NCI-H524 treated with DMSO at 0.1 percent for 48 hours (cell line): ENCODE data around the gene SBNO1.
"Not testable (repeated sequence)": the region's sequence is repeated elsewhere in the genome, so short reads cannot be mapped to it uniquely, and the experiment has no call there.

Experiments
- DNase-seq: peaks from one replicate; lab custom pipeline; 2025; lab: John Stamatoyannopoulos, UW

The SBNO1 gene

DNA sequence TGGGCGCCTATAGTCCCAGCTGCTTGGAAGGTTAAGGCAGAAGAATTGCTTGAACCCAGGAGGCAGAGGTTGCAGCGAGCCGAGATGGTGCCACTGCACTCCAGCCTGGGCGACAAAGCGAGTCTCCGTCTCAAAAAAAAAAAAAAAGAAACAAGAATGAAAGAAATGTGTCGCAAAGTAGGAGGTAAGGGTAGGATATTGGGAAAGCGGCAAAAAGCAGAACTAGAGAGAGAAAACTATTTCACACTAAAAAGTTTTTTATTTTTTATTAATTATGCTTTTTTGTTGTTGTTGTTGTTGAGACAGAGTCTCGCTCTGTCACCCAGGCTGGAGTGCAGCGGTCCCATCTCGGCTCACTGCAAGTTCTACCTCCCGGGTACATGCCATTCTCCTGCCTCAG is 17.7 kb downstream of the SBNO1 start:
- no peak for DNase-seq

DNA sequence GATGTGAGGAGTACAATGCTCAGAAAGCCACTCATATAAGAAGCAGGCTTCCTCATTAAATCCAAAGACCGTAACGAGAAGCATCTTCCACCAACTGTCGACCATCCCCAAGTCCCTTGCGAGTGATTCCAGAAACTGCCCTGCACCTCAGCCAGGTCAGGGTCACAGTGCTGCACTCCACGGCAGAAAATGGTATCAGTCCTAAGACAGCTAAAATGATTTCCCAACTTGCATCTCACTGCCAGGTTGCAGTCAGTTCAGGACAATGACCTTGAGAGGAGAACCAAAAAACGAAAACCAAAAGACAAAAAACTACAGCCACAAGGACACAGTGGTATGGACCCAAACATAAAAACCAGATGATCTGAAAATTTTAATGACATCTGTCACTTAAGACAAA is 20.6 kb downstream of the SBNO1 start:
- no peak for DNase-seq

DNA sequence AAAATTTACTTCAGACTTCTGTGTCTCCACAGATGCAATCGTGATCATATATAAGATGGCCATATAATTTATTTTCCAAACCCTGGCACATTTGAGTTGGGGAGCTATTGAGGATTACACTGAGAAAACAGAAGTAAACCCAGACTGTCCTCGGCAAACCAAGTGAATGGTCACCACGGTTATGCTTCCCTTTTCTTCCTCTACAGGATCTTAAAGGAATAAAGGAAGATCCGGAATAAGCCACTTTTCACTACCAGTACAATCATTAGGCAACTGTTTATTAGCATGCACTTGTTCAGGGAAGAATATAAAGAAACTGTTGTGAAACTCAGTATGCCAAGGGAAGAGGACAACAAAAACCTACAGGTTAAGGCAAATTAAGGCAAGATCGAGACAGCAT is 27.6 kb downstream of the SBNO1 start:
- DNase-seq = no peak

DNA sequence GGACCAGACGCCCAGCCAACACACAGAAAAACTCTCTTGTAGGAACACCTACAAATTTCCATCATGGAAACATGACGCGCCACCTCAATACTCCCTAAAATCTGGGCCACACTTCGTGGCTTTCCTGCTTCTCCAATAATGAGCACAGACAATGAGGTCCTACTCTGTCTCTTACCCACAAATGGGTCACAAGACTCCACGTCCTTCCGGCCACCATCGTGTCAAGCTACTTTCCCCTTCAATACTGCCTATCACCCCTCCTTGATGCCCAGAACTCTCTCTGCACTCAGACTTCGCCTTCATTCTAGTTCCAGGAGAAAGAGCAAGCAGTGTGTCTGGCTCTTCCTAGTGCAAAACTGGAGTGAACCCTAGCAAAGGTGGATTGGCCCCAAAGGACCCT is 28.1 kb downstream of the SBNO1 start:
- DNase-seq = no peak

DNA sequence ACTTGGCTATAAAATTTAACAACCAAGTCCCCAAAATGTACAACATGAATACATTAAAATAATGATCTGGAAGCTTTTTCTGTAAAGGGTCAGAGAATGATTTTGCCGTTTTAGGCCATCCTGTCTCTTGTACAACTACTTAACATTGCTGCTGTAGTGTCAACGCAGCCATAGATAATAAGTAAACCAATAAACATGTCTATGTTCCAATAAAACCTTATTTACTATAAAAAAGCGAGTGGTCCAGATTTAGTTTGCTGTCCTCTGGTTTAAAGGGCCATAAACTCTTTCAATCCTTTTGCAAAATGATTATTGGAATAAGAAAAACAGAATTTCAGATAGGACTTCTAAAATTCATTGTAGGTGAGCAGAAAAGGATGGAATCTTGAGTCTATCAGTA is 29.2 kb downstream of the SBNO1 start:
- DNase-seq = no peak

DNA sequence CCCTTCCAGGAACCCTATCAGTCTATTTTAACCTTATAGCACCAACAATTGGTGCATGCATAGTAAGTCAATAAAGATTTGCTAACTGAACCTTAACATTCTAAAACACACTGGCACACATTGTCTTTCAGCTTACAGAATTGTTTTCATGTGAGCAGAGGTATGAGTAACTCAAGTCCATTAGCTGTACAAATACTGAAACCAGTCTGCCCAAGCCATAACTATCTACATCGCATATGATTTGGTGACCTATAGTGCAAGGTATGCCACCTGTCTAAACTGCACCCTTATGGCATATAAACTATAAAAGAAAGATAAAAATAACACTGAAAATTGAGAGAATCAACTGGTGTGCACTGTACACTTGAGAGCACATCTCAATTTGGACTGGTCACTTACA is 34.8 kb downstream of the SBNO1 start:
- no peak for DNase-seq

DNA sequence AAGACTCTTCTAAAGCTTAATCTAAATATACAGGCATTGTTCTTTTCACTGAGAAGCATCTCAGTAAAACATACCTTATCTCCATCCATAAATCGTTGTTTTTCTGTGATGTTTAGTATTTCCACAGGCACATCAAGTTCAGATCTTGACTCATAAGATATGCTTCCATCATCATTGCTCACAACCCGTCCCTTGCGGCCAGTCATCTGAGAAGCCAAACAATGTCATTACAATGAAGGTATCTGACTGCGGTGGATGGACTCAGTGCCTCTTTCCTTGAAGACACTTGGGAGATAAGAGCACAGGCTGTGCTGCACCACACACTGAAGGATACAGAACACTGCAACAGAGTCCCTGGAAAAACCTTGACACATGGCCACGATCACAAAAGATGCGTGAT is 44.8 kb downstream of the SBNO1 start:
- no peak for DNase-seq

DNA sequence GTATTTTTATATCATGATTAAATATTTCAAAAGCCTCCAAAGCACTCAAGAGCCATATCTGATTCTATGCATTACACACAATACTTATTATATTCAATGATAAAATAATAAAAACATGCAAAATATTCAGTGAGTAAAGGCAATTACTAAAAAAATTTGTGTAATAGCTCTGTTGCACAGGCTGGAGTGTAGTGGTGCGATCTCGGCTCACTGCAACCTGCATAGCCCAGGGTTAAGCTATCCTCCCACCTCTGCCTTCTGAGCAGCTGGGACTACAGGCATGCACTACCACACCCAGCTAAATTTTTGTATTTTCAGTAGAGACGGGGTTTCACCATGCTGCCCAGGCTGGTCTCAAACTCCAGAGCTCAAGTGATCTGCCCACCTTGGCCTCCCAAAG is 45.4 kb downstream of the SBNO1 start:
- no peak for DNase-seq

DNA sequence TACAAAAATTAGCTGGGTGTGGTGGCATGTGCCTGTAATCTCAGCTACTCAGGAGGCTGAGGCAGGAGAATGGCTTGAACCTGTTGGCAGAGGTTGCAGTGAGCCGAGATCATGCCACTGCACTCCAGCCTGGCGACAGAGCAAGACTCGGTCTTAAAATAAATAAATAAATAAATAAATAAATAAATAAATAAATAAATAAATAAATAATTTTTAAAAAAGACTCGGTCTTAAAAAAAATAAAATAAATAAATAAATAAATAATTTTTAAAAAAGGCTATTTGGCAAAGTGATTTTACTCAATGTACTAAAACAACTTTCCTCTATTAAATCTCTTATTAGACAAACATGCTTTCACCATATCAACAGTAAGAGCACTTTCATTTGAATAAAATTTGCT is 51.6 kb downstream of the SBNO1 start:
- DNase-seq = not testable (repeated sequence)

DNA sequence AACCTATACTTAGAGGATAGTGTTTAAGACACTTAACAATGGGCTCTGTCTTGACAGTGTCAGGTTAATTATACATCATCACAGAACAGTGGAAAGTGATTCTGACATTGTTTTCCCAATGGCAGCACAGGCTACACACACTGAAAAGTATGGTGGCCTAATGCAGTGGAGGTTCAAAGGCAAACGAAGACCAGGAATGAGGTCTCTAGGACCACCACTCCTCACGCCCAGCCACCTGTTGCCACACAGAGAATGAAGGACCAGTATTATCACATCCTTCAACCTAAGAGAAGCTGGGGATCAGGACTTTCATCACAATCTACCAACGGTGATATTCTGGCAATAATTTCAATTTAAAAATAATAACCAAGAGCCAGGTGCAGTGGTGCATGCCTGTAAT is 58.4 kb downstream of the SBNO1 start:
- DNase-seq = no peak

DNA sequence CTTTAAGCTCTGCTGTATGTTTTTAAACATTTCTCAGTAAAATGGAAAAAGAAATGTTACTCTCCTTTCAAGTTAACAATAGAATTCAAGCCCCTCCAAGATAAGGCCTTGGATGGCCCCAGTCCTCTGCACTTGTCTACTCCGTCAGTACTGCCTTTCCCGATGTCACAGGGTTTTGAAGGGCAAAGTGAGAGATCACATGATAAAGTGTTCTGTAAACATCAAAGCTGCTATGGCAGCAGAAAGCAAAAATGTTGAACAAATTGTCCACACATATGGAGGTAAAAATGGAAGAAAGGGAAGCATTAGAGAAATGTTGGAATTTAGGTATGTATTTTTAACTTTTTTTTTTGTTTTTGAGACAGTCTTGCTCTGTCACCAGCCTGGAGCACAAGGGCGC is 59.5 kb downstream of the SBNO1 start:
- DNase-seq = no peak

DNA sequence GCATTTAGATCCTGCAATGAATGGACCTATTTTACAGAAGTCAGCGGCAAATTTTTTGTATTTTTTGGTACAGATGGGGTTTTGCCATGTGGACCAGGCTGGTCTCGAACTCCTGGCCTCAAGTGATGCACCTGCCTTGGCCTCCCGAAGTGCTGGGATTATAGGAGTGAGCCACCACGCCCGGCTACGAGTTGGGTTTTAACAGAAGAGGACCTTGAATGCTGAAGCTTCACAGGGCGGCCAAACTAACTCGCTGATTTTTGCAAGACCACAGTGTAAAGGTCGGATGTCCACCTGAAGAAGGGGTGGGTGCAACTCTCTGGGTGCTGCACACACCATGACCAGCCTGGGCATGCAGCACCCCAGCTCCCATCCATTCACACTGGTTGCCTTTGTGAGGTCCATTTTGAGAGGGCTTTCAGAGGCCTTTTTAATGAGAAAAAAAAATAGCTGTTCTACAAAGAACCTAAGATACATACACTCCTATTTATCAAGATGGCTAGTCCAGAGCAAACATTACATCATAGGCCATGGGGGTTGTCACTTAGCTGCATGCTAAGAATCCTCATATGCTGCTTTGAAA is 71.4 kb downstream of the SBNO1 start:
- no peak for DNase-seq

DNA sequence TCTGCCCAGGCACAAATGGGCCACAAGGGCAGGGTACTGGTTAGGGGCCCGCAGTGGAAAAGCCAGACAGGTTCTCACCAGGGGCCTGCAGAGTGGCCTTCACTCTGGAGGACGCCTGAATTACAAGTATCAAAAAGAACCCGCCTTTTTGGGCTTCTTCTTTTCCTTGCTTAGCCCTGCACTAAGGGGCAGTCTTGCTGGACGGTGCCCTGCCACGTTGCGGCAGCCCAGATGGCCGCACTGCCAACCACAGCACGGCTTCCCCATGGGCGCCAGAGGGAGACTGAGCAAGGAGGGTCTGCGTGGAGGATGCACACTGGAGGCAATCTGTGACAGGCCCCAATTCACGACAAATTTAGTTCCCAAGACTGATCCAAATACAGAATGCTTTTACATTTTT is 74.7 kb downstream of the SBNO1 start:
- DNase-seq = no peak

DNA sequence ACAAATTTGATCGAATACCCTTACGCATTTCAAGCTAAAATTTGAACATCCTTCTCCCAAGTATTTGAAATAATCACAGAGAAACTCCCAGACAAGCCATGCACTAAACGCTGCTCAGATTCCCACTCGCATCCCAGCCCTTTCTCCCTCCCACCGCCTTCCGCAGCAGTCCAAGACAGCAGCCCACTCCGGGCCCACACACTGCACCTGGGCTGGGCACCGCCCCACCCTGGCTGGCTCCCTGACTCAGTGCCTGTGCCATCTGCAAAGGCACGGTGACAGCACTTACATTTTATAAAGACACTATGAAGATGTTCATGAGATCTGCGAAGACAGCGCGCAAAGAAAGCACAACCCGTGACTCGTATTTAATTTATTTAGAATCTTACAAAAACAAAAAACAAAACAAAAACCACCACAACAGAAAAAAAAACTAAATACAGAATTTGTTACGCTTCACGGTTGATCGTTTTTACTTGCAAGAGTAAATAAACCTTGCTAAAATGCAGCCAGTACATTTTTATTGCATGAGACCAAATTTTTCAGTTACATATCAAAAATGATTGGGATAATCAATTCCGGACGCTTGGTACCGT is 75.8 kb downstream of the SBNO1 start:
- no peak for DNase-seq

DNA sequence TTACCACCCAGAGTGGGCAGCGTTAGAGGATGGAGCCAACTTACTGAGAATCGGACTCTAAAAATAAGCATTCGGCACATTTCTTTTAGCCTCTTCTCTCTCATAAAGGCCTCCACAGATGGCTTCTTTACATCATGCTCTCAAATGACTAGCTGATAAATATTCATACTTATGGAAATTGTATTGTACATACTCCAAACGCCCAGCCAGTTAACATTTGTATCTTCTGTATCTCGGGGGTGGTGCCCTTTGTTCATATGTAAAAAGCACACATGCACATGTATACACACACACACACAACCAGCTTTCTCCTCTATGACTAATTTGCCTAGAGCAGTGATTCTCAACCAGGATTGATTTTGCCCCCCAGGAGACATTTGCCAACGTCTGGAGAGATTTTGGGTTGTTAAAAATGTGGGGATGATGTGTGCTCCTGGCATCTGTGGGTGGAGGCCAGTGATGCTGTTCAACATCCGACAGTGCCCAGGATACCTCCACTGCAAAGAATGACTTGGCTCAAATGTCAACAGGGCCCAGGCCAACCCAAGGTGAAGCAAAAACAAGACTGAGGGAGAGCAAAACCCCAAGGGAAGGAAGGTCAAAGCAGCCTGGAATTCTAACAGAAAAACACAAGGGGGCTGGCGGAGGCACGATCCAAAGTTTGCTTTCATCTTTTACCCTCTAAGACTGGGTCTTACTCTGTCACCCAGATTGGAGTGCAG is 77.8 kb downstream of the SBNO1 start:
- no peak for DNase-seq

DNA sequence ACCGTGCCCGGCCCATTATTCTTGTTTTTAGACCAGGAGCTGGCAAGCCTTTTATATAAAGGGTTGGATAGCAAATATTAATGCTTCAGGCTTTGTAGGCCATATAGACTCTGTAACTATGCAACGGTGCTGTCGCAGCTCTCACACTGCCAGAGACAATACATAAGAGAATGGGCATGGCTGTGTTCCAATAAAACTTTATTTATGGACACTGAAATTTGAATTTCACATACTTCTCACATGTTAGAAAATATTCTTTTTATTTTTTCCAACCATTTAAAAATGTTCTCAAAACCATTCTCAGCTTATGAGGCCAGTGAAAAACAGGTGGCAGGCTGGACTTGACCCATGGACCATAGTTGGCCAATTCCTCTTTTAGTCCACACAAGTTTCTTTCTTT is 80.0 kb downstream of the SBNO1 start:
- DNase-seq = no peak

DNA sequence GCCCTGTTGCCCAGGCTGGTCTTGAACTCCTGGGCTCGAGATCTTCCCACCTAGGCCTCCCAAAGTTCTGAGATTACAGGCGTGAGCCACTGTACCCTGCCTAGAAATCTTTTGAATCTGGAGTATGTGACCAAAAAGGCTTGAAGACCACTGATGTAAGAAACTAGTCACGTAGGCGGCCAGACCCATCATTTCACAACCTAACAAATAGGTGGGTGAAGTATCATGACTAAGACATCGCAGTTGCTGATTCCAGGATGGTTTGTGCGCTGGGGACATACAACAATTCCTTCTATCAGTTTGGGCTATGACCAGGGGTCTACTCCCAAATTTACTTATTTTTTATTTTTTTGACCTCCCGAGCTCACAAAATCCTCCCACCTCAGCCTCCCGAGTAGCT is 81.2 kb downstream of the SBNO1 start:
- no peak for DNase-seq

DNA sequence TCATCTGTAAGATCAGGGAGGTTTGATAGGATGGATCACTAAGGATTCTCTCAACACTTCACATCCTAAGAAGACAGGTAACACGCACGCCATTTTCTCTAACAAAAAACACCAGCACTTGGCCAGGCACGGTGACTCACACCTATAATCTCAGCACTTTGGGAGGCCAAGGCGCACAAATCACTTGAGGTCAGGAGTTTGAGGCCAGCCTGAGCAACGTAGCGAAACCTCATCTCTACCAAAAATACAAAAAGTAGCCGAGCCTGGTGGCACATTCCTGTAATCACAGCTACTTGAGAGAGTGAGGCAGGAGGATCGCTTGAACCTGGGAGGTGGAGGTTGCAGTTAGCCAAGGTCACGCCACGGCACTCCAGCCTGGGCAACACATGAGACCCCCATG is 82.5 kb downstream of the SBNO1 start:
- DNase-seq = no peak

DNA sequence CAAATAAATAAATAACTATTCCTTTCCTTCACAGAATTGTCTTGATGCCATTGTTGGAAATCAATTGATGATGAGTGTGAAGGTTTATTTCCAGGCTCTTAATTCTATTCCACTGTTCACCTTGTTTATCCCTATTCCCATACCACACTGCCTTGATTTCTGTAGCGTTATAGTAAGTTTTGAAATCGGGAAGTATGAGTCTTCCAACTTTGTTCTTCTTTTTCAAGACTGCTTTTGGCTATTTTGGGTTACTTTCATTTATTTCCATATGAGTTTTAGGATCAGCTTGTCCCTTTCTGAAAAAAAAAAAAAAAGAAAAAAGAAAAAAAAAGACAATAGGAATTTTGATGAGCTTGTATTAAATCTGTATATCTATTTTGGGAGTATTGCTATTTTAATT is 83.7 kb downstream of the SBNO1 start:
- DNase-seq = no peak

DNA sequence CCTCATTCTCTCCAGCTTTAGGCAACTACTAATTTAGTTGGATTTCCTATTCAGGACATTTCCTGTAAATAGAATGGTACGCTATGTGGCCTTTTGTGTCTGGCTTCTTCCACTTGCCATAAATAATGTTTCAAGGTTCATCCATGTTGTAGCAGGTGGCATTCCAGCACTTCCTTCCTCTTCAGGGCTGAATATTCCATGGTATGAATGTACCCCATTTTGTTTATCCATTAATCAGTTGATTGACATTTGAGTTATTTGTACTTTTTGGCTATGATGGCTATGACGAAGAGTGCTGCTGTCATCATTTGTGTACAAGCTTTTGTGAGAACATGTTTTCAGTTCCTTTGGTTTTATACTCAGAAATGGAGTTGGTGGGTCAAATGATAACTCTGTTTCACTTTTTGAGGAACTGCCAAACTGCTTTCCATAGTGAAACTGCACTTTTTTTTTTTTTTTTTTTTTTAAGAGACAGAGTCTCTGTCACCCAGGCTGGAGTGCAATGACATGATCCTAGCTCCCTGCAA is 86.5 kb downstream of the SBNO1 start:
- no peak for DNase-seq

DNA sequence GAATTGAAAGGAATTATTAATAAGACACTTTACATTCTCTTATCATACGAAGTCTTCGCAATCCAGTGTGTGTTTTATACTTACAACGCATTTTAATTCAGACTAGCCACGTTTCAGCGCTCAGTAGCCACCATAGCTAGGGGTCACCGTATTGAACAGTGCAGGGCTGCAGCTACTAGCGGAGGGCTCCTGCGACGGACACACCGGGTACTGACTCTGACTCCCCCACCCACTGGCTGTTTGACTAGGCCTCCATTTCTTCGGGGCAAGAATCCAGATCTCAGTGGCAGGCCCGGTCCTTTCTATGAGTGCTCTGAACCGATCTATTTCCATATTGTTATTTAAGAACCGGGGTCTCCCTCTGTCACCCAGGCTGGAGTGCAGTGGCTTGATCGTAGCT is 91.5 kb downstream of the SBNO1 start:
- no peak for DNase-seq

DNA sequence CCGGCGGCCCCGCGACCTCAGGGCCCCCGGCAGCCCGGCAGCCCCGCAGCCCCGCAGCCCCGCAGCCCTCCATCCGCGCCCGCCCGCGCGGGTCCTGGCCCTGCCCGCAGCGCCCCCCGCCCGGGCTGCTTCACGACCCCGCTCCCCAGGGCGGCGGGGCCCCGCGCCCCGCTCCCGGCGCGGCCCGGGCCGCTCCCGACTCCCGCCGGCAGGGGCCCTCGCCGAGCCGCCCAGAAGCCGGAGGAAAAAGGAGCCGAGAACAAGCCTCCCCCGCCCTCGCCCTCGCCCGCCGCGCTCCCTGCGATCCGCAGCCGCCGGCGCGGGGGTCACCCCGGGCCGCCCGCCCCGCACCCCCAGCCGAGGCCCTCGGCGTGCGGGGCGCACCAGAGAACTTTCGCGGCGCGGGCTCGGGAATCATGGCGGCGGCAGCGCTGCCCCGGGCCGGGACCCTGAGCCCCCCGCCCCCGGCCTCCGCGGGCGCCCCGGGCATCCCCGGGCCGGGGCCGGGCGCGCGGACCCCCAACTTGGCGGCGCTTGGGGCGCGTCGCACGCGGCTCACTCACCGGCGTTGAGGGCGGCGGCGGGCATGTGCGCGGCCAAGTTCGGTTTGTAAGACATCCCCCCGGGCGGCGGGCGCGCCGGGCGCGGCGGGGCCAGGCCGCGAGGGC is 93.5 kb downstream of the SBNO1 start:
- no peak for DNase-seq
